Gastrocnemius medialis (tissue), 4 donors: ENCODE measurements around the gene KRTAP20-1.

Experiments used
- POLR2A ChIP-seq, 2 donors: fragments of 450-650 bp; IDR thresholded peaks; one replicate each; pipeline ENCODE4 v1.6.1; 2017; ENCODE audit warnings: antibody characterized with exemption in 2 of 2, mild to moderate bottlenecking in 2 of 2, moderate library complexity in 2 of 2
- TF ChIP-seq, protein P1 (sequence below), 5 experiments: fragments of 450-650 bp in 3 of 5; fragments of 200-600 bp in 2 of 5; sonication (generic) in 2 of 5; IDR thresholded peaks in 4 of 5; conservative IDR thresholded peaks in 1 of 5; 1 replicate in 4 of 5; 2 replicates in 1 of 5; pipeline ENCODE4 v1.5.1; 2016 to 2019; ENCODE audit warnings: antibody characterized with exemption in 5 of 5, mild to moderate bottlenecking in 3 of 5, moderate library complexity in 3 of 5

DNA sequence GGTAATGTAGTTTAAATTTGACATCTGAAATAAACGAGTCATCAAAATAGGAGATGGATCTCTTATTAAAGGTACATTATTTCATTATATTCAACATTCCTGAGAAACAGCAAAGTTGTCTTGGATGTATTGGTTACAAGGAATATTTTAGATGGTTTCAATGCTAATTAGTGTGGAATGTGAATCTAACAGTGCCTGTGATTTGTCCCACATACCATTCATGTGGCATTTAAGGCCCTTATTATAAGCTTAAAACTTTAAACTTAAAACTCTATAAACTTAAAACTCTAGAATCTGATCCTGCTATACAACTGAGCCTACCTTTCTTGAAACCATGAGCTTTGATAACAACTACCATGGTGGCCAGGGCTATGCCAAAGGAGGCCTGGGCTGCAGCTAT lies 15.4 kb upstream of the KRTAP20-1 start, which contains the start of gene KRTAP22-1:
- TF ChIP-seq, protein P1, sequence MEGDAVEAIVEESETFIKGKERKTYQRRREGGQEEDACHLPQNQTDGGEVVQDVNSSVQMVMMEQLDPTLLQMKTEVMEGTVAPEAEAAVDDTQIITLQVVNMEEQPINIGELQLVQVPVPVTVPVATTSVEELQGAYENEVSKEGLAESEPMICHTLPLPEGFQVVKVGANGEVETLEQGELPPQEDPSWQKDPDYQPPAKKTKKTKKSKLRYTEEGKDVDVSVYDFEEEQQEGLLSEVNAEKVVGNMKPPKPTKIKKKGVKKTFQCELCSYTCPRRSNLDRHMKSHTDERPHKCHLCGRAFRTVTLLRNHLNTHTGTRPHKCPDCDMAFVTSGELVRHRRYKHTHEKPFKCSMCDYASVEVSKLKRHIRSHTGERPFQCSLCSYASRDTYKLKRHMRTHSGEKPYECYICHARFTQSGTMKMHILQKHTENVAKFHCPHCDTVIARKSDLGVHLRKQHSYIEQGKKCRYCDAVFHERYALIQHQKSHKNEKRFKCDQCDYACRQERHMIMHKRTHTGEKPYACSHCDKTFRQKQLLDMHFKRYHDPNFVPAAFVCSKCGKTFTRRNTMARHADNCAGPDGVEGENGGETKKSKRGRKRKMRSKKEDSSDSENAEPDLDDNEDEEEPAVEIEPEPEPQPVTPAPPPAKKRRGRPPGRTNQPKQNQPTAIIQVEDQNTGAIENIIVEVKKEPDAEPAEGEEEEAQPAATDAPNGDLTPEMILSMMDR (IDR thresholded peaks at IDR 0.05 in 4 of 5, conservative IDR thresholded peaks at IDR 0.05 in 1 of 5), result no peak
- TF ChIP-seq POLR2A (IDR thresholded peaks at IDR 0.05), result no peak
